ENCODE data around the gene CCDC167.

Gene CCDC167

DNA sequence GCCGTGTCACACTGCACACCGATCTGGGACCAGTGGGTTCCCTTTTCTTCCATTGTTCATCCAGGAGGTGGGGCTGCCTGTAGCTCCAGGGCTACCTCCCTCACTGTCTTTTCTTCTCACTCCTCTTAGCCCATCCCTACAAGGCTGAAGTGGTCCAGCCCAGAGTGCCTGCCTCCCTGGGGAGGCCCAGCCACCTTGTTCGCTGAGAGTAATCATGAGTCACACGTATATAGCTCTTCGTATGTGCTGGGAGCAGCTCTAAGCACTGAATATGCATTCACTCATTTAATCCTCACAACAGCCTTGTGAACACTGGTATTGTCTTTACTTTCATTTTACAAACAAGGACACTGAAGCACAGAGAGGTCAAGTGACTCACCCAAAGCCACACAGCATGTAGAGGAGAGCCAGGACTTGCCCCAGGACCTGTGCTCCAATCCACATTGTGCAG is 14.7 kb upstream of the CCDC167 start:
- H3K4me3 ChIP-seq (ENCODE audit: insufficient read depth in 1 of 2, low read depth in 1 of 2, low read length in 2 of 2): peak overlapping the region in 1 of 2 experiments; percentile 23
- peaks cover 57 to 79% of the 10 kb centered on the region in 2 experiments for H3K27me3 ChIP-seq (ENCODE audit: control insufficient read depth in 1 of 2, insufficient read depth in 1 of 2, low read length in 2 of 2)
- H3K4me2 ChIP-seq (ENCODE audit: low read length, poor library complexity, severe bottlenecking): no peak overlapping the region
- no peaks in the 10 kb centered on the region for H3K36me3 ChIP-seq (ENCODE audit: control insufficient read depth in 1 of 2, insufficient read depth in 2 of 2, low read depth in 1 of 2, low read length in 2 of 2)
- H2BK15ac ChIP-seq (ENCODE audit: low read depth, poor library complexity, severe bottlenecking): no peak overlapping the region
- no peak overlapping the region for H3K23ac ChIP-seq (ENCODE audit: low read length in 2 of 2)
- no peak overlapping the region for H4K8ac ChIP-seq (ENCODE audit: low read length)
- H3K4ac ChIP-seq (ENCODE audit: low read depth in 1 of 2, low read length in 2 of 2): no peak overlapping the region
- H2BK12ac ChIP-seq (ENCODE audit: low read length in 2 of 2): no peak overlapping the region
- no peak overlapping the region for H4K91ac ChIP-seq (ENCODE audit: low read length)
- H2BK120ac ChIP-seq (ENCODE audit: low read depth, low read length): no peak overlapping the region
- H3K14ac ChIP-seq (ENCODE audit: low read length in 2 of 2): no peak overlapping the region
- H3K9ac ChIP-seq (ENCODE audit: low read length): no peak overlapping the region
- peaks cover 4% of the 10 kb centered on the region for H3K9me3 ChIP-seq (ENCODE audit: control insufficient read depth, low read length)
- no peak overlapping the region for H2AFZ ChIP-seq (ENCODE audit: low read depth, low read length)
- no peak overlapping the region for H2AK5ac ChIP-seq (ENCODE audit: low read length, severe bottlenecking)
- WGBS: 19% methylated on average over 5 of the region's 5 CpGs
- H3K4me1 ChIP-seq (ENCODE audit: control insufficient read depth, insufficient read depth, low read depth, low read length): peaks cover 22% of the 10 kb centered on the region
- no peak overlapping the region for H3K18ac ChIP-seq (ENCODE audit: low read depth in 1 of 2, low read length in 2 of 2)
- H2BK5ac ChIP-seq (ENCODE audit: low read depth, low read length, poor library complexity, severe bottlenecking): no peak overlapping the region
- H3K79me1 ChIP-seq (replicated peaks; ENCODE audit: low read length, poor library complexity, severe bottlenecking): no peaks in the 10 kb centered on the region
- no peak overlapping the region for H3K27ac ChIP-seq (ENCODE audit: low read length, poor library complexity, severe bottlenecking)
- DNase-seq: peak; percentile 54

GRCh38 chr6:37513576-37513975 is 13.9 kb upstream of the CCDC167 start:
- no peak overlapping the region for H4K91ac ChIP-seq (ENCODE audit: low read length)
- no peak overlapping the region for H2BK120ac ChIP-seq (ENCODE audit: low read depth, low read length)
- no peak overlapping the region for H3K4ac ChIP-seq (ENCODE audit: low read depth in 1 of 2, low read length in 2 of 2)
- H2BK12ac ChIP-seq (ENCODE audit: low read length in 2 of 2): no peak overlapping the region
- no peak overlapping the region for H3K9ac ChIP-seq (ENCODE audit: low read length)
- no peak overlapping the region for H2AFZ ChIP-seq (ENCODE audit: low read depth, low read length)
- H3K14ac ChIP-seq (ENCODE audit: low read length in 2 of 2): no peak overlapping the region
- whole genome bisulfite sequencing: 14% methylated on average over 5 of the region's 10 CpGs
- no peaks in the 10 kb centered on the region for H3K36me3 ChIP-seq (ENCODE audit: control insufficient read depth in 1 of 2, insufficient read depth in 2 of 2, low read depth in 1 of 2, low read length in 2 of 2)
- no peak overlapping the region for H3K18ac ChIP-seq (ENCODE audit: low read depth in 1 of 2, low read length in 2 of 2)
- no peaks in the 10 kb centered on the region for H3K9me3 ChIP-seq (ENCODE audit: control insufficient read depth, low read length)
- no peak overlapping the region for H2AK5ac ChIP-seq (ENCODE audit: low read length, severe bottlenecking)
- no peak overlapping the region for H4K8ac ChIP-seq (ENCODE audit: low read length)
- peaks cover 22% of the 10 kb centered on the region for H3K4me1 ChIP-seq (ENCODE audit: control insufficient read depth, insufficient read depth, low read depth, low read length)
- no peak overlapping the region for H3K23ac ChIP-seq (ENCODE audit: low read length in 2 of 2)
- DNase-seq: no peak
- no peak overlapping the region for H3K4me3 ChIP-seq (ENCODE audit: insufficient read depth in 1 of 2, low read depth in 1 of 2, low read length in 2 of 2)
- H2BK15ac ChIP-seq (ENCODE audit: low read depth, poor library complexity, severe bottlenecking): no peak overlapping the region
- no peak overlapping the region for H3K27ac ChIP-seq (ENCODE audit: low read length, poor library complexity, severe bottlenecking)
- no peak overlapping the region for H3K4me2 ChIP-seq (ENCODE audit: low read length, poor library complexity, severe bottlenecking)
- H3K79me1 ChIP-seq (replicated peaks; ENCODE audit: low read length, poor library complexity, severe bottlenecking): no peaks in the 10 kb centered on the region
- H2BK5ac ChIP-seq (ENCODE audit: low read depth, low read length, poor library complexity, severe bottlenecking): no peak overlapping the region
- H3K27me3 ChIP-seq (ENCODE audit: control insufficient read depth in 1 of 2, insufficient read depth in 1 of 2, low read length in 2 of 2): peaks cover 51 to 76% of the 10 kb centered on the region in 2 experiments

GRCh38 chr6:37513155-37513554 is 13.5 kb upstream of the CCDC167 start:
- Histone ChIP-seq H2BK15ac (ENCODE audit: low read depth, poor library complexity, severe bottlenecking) (no peak overlapping the region), H2AK5ac (ENCODE audit: low read length, severe bottlenecking) (no peak overlapping the region), H3K14ac (ENCODE audit: low read length in 2 of 2) (no peak overlapping the region), H3K36me3 (ENCODE audit: control insufficient read depth in 1 of 2, insufficient read depth in 2 of 2, low read depth in 1 of 2, low read length in 2 of 2) (no peaks in the 10 kb centered on the region), H2AFZ (ENCODE audit: low read depth, low read length) (no peak overlapping the region), H4K8ac (ENCODE audit: low read length) (no peak overlapping the region), H3K79me1 (replicated peaks; ENCODE audit: low read length, poor library complexity, severe bottlenecking) (no peaks in the 10 kb centered on the region), H3K9ac (ENCODE audit: low read length) (no peak overlapping the region), H3K4me3 (ENCODE audit: insufficient read depth in 1 of 2, low read depth in 1 of 2, low read length in 2 of 2) (no peak overlapping the region), H3K27ac (ENCODE audit: low read length, poor library complexity, severe bottlenecking) (no peak overlapping the region), H3K23ac (ENCODE audit: low read length in 2 of 2) (no peak overlapping the region), H3K4me2 (ENCODE audit: low read length, poor library complexity, severe bottlenecking) (no peak overlapping the region), H2BK5ac (ENCODE audit: low read depth, low read length, poor library complexity, severe bottlenecking) (no peak overlapping the region), H3K4ac (ENCODE audit: low read depth in 1 of 2, low read length in 2 of 2) (no peak overlapping the region), H2BK120ac (ENCODE audit: low read depth, low read length) (no peak overlapping the region), H3K18ac (ENCODE audit: low read depth in 1 of 2, low read length in 2 of 2) (no peak overlapping the region), H3K9me3 (ENCODE audit: control insufficient read depth, low read length) (no peaks in the 10 kb centered on the region), H3K27me3 (ENCODE audit: control insufficient read depth in 1 of 2, insufficient read depth in 1 of 2, low read length in 2 of 2) (peaks cover 51 to 74% of the 10 kb centered on the region in 2 experiments), H3K4me1 (ENCODE audit: control insufficient read depth, insufficient read depth, low read depth, low read length) (peaks cover 22% of the 10 kb centered on the region), H2BK12ac (ENCODE audit: low read length in 2 of 2) (no peak overlapping the region), H4K91ac (ENCODE audit: low read length) (no peak overlapping the region)
- DNase-seq: no peak
- WGBS: 13% methylated on average over 6 of the region's 9 CpGs

DNA sequence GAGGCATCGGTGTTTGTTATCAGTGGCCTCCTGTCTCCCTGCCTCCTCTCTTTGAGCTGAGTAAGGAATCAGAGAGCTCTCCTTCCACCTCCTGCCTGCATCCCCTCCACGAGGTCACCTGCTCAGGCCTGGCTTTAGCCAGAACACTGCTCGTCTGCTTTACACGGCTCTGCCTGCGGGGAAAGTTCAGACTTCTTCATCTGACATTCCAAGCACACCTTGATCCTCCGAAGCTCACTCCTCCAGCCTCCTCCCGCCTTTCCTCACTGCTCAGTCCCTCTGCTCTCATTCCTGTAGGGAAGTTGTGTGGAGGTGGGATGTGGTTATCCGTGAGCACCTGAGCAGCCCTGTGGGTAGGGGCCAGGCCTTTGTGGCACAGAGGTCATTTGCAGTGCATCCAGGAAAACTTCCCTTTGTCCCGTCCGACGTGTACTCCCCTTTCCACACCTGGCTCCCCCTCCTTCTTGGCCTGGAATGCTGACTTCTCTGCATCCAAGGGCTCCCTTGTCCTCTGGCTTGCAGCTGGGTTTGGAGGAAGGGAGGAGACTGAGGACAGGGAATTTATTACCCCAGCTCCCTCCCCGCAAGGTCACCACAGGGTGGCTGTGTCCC is 12.8 kb upstream of the CCDC167 start:
- Histone ChIP-seq H2BK5ac (ENCODE audit: low read depth, low read length, poor library complexity, severe bottlenecking) (no peak overlapping the region), H3K9me3 (ENCODE audit: control insufficient read depth, low read length) (no peaks in the 10 kb centered on the region), H3K36me3 (ENCODE audit: control insufficient read depth in 1 of 2, insufficient read depth in 2 of 2, low read depth in 1 of 2, low read length in 2 of 2) (no peaks in the 10 kb centered on the region), H2BK15ac (ENCODE audit: low read depth, poor library complexity, severe bottlenecking) (no peak overlapping the region), H3K27ac (ENCODE audit: low read length, poor library complexity, severe bottlenecking) (no peak overlapping the region), H4K91ac (ENCODE audit: low read length) (no peak overlapping the region), H3K4ac (ENCODE audit: low read depth in 1 of 2, low read length in 2 of 2) (no peak overlapping the region), H2AK5ac (ENCODE audit: low read length, severe bottlenecking) (no peak overlapping the region), H3K18ac (ENCODE audit: low read depth in 1 of 2, low read length in 2 of 2) (no peak overlapping the region), H4K8ac (ENCODE audit: low read length) (no peak overlapping the region), H3K27me3 (ENCODE audit: control insufficient read depth in 1 of 2, insufficient read depth in 1 of 2, low read length in 2 of 2) (peaks cover 50 to 67% of the 10 kb centered on the region in 2 experiments), H3K14ac (ENCODE audit: low read length in 2 of 2) (no peak overlapping the region), H3K23ac (ENCODE audit: low read length in 2 of 2) (no peak overlapping the region), H3K4me1 (ENCODE audit: control insufficient read depth, insufficient read depth, low read depth, low read length) (peaks cover 22% of the 10 kb centered on the region), H3K4me2 (ENCODE audit: low read length, poor library complexity, severe bottlenecking) (no peak overlapping the region), H3K4me3 (ENCODE audit: insufficient read depth in 1 of 2, low read depth in 1 of 2, low read length in 2 of 2) (no peak overlapping the region), H2AFZ (ENCODE audit: low read depth, low read length) (no peak overlapping the region), H2BK12ac (ENCODE audit: low read length in 2 of 2) (no peak overlapping the region), H2BK120ac (ENCODE audit: low read depth, low read length) (no peak overlapping the region), H3K79me1 (replicated peaks; ENCODE audit: low read length, poor library complexity, severe bottlenecking) (no peaks in the 10 kb centered on the region), H3K9ac (ENCODE audit: low read length) (no peak overlapping the region)
- DNase-seq: no peak
- 12% methylated on average over 4 of the region's 12 CpGs for WGBS
